H9 (cell line): Measurements from ENCODE around the gene PASD1. TPM values are rescaled to one million over a fixed set of nuclear protein-coding genes. Genes with fewer than 3 reads are reported as not detected.

Experiments
- DNase-seq: peaks from one replicate; pipeline ENCODE4 v3.0.0-alpha.2; 2017
- H2AFZ ChIP-seq: one replicate; pipeline ENCODE4 v1.6.1; 2013; ENCODE audit warnings: mild to moderate bottlenecking, low read length, control low read depth, moderate library complexity
- H2AK5ac ChIP-seq: 2 replicates; pipeline ENCODE4 v1.6.1; 2013; ENCODE audit warnings: low read length, control low read depth, mixed read lengths; ENCODE audit not compliant: insufficient read length
- H2BK120ac ChIP-seq: one replicate; pipeline ENCODE4 v1.6.1; 2013; ENCODE audit warnings: low read depth, mild to moderate bottlenecking, low read length, control low read depth, inconsistent platforms; ENCODE audit not compliant: poor library complexity, severe bottlenecking
- H2BK12ac ChIP-seq: 2 replicates; pipeline ENCODE4 v1.6.1; 2013; ENCODE audit warnings: low read length, control low read depth, mixed read lengths, low read depth; ENCODE audit not compliant: insufficient read length
- H2BK15ac ChIP-seq: 2 replicates; pipeline ENCODE4 v1.6.1; 2013; ENCODE audit warnings: low read depth, low read length, control low read depth
- H2BK20ac ChIP-seq: one replicate; pipeline ENCODE4 v1.6.1; 2013; ENCODE audit warnings: low read depth, mild to moderate bottlenecking, low read length, control low read depth, inconsistent platforms; ENCODE audit not compliant: poor library complexity, severe bottlenecking
- H2BK5ac ChIP-seq: 2 replicates; pipeline ENCODE4 v1.6.1; 2013; ENCODE audit warnings: low read length, control low read depth, mixed read lengths; ENCODE audit not compliant: insufficient read length
- H3K14ac ChIP-seq: 2 replicates; pipeline ENCODE4 v1.6.1; 2013; ENCODE audit warnings: low read length, control low read depth; ENCODE audit not compliant: insufficient read depth
- H3K18ac ChIP-seq: 2 replicates; pipeline ENCODE4 v1.6.1; 2013; ENCODE audit warnings: low read depth, mild to moderate bottlenecking, mixed read lengths, low read length, control low read depth; ENCODE audit not compliant: insufficient read length
- H3K23ac ChIP-seq: 2 replicates; pipeline ENCODE4 v1.6.1; 2013; ENCODE audit warnings: low read length, control low read depth, mixed read lengths, low read depth; ENCODE audit not compliant: insufficient read length
- H3K23me2 ChIP-seq: 2 replicates; pipeline ENCODE4 v1.6.1; 2013; ENCODE audit warnings: low read depth, mild to moderate bottlenecking, mixed read lengths, low read length, control low read depth; ENCODE audit not compliant: insufficient read length, poor library complexity, severe bottlenecking
- H3K27ac ChIP-seq: 2 replicates; pipeline ENCODE4 v1.5.1; 2013; ENCODE audit warnings: low read length, control low read depth, mixed read lengths, low read depth; ENCODE audit not compliant: insufficient read length
- H3K27me3 ChIP-seq: 2 replicates; pipeline ENCODE4 v1.6.1; 2013; ENCODE audit warnings: low read length, control low read depth, inconsistent platforms; ENCODE audit not compliant: insufficient read depth
- H3K4ac ChIP-seq: 2 replicates; pipeline ENCODE4 v1.6.1; 2013; ENCODE audit warnings: low read depth, mild to moderate bottlenecking, control low read depth, inconsistent platforms, low read length, moderate library complexity
- H3K4me1 ChIP-seq: 2 replicates; pipeline ENCODE4 v1.6.1; 2013; ENCODE audit warnings: low read length, control low read depth, inconsistent platforms; ENCODE audit not compliant: insufficient read depth
- H3K4me2 ChIP-seq: 2 replicates; pipeline ENCODE4 v1.6.1; 2013; ENCODE audit warnings: low read length, control low read depth, mixed read lengths; ENCODE audit not compliant: insufficient read length, insufficient read depth
- H3K56ac ChIP-seq: 2 replicates; pipeline ENCODE4 v1.6.1; 2013; ENCODE audit warnings: low read depth, mild to moderate bottlenecking, mixed read lengths, low read length, control low read depth; ENCODE audit not compliant: insufficient read length
- H3K79me1 ChIP-seq: 2 replicates; pipeline ENCODE4 v1.6.1; 2013; ENCODE audit warnings: low read depth, mild to moderate bottlenecking, moderate library complexity, low read length, control low read depth, inconsistent platforms; ENCODE audit not compliant: insufficient read depth, poor library complexity, severe bottlenecking
- H3K79me2 ChIP-seq: 2 replicates; pipeline ENCODE4 v1.6.1; 2013; ENCODE audit warnings: low read length, control low read depth, inconsistent platforms; ENCODE audit not compliant: insufficient read depth
- H3K9ac ChIP-seq: 2 replicates; pipeline ENCODE4 v1.6.1; 2013; ENCODE audit warnings: low read length, control low read depth, mixed read lengths; ENCODE audit not compliant: insufficient read length; ENCODE audit errors: extremely low read depth
- H3K9me3 ChIP-seq: one replicate; pipeline ENCODE4 v1.6.1; 2013; ENCODE audit warnings: low read depth, low read length, inconsistent platforms; ENCODE audit not compliant: control insufficient read depth
- H3T11ph ChIP-seq: one replicate; pipeline ENCODE4 v1.6.1; 2013; ENCODE audit warnings: mild to moderate bottlenecking, low read length, control low read depth, inconsistent platforms
- H4K20me1 ChIP-seq: one replicate; pipeline ENCODE4 v1.6.1; 2013; ENCODE audit not compliant: control insufficient read depth, insufficient read length, insufficient read depth
- H4K5ac ChIP-seq: 2 replicates; pipeline ENCODE4 v1.6.1; 2013; ENCODE audit warnings: low read depth, mild to moderate bottlenecking, mixed read lengths, low read length, control low read depth; ENCODE audit not compliant: insufficient read length
- H4K8ac ChIP-seq: replicated peaks from 2 replicates; pipeline ENCODE4 v1.6.1; 2013; ENCODE audit warnings: low read length, control low read depth, mixed read lengths, low read depth; ENCODE audit not compliant: insufficient read length
- H4K91ac ChIP-seq: 2 replicates; pipeline ENCODE4 v1.6.1; 2013; ENCODE audit warnings: low read depth, mild to moderate bottlenecking, moderate library complexity, mixed read lengths, low read length, control low read depth; ENCODE audit not compliant: insufficient read length
- H3K27ac Mint-ChIP-seq, 3 experiments: 2 replicates in 2 of 3; 3 replicates in 1 of 3; pipeline ENCODE4 v1.8.0; 2020 to 2021; ENCODE audit warnings: mixed read lengths in 3 of 3, mild to moderate bottlenecking in 1 of 3, moderate library complexity in 1 of 3
- H3K27me3 Mint-ChIP-seq: 2 replicates; pipeline ENCODE4 v1.8.0; 2021; ENCODE audit warnings: low read depth, mild to moderate bottlenecking, moderate library complexity, mixed read lengths
- H3K36me3 Mint-ChIP-seq, 3 experiments: 2 replicates in 2 of 3; 3 replicates in 1 of 3; pipeline ENCODE4 v1.8.0; 2020 to 2021; ENCODE audit warnings: low read depth in 3 of 3, mixed read lengths in 3 of 3; ENCODE audit not compliant: insufficient read depth in 1 of 3
- H3K4me1 Mint-ChIP-seq, 2 experiments: 2 replicates each; pipeline ENCODE4 v1.8.0; 2020; ENCODE audit warnings: mixed read lengths in 2 of 2
- H3K4me3 Mint-ChIP-seq, 2 experiments: 2 replicates in 1 of 2; 3 replicates in 1 of 2; pipeline ENCODE4 v1.8.0; 2020 to 2021; ENCODE audit warnings: mild to moderate bottlenecking in 2 of 2, mixed read lengths in 2 of 2, moderate library complexity in 1 of 2
- H3K9me3 Mint-ChIP-seq, 2 experiments: 2 replicates in 1 of 2; 3 replicates in 1 of 2; pipeline ENCODE4 v1.8.0; 2020; ENCODE audit warnings: mild to moderate bottlenecking in 2 of 2, mixed read lengths in 2 of 2, moderate library complexity in 1 of 2
- WGBS: extraction: QIAGEN DNeasy Blood & Tissue Kit; methylation state at CpG from one replicate; pipeline ENCODE4 v1.1.7; 2013; ENCODE audit warnings: missing lambda C conversion rate, low lambda C conversion rate, mixed read lengths; ENCODE audit not compliant: insufficient read length; ENCODE audit errors: extremely low coverage; 5-methylcytosine and 5-hydroxymethylcytosine counted together
- total RNA-seq: library from RNA; stranded (reverse); gene quantifications from 2 replicates; pipeline ENCODE4 v1.2.1, GENCODE V29; 2021
- TF ChIP-seq, protein P1 (sequence below): fragments of 200-600 bp; sonication (generic); conservative IDR thresholded peaks from 3 replicates; pipeline ENCODE4 v1.8.0; 2021; ENCODE audit warnings: antibody characterized with exemption, mild to moderate bottlenecking

PASD1 gene
- total RNA-seq, 1 experiment from 2014 or later = not detected

DNA sequence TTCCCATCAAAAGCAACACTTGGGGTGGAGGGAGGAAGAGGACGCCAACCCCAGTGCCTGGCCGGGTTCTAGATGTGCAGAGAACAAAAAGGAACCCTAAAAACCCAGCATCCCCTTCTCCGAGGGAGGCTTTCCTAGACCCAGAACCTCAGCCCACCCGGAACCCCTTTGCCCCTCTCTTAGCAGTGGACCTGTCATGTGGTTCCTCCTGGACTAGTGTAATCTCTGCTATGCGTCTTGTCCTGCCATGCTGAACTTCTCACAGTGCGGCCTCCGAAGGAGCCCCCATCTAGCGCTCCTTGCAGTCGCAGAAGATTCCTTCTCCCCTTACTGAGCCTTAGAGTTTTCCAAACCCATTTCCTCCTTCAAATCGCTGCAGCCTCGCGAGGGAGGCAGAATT, 130.6 kb downstream of the PASD1 start:
- no peak overlapping the region for H3K27ac ChIP-seq
- no peak overlapping the region for H2BK5ac ChIP-seq
- no peak overlapping the region for H3K56ac ChIP-seq
- H3K4me1 Mint-ChIP-seq = peaks cover 11% of the 10 kb centered on the region in 2 experiments
- TF ChIP-seq, protein P1, sequence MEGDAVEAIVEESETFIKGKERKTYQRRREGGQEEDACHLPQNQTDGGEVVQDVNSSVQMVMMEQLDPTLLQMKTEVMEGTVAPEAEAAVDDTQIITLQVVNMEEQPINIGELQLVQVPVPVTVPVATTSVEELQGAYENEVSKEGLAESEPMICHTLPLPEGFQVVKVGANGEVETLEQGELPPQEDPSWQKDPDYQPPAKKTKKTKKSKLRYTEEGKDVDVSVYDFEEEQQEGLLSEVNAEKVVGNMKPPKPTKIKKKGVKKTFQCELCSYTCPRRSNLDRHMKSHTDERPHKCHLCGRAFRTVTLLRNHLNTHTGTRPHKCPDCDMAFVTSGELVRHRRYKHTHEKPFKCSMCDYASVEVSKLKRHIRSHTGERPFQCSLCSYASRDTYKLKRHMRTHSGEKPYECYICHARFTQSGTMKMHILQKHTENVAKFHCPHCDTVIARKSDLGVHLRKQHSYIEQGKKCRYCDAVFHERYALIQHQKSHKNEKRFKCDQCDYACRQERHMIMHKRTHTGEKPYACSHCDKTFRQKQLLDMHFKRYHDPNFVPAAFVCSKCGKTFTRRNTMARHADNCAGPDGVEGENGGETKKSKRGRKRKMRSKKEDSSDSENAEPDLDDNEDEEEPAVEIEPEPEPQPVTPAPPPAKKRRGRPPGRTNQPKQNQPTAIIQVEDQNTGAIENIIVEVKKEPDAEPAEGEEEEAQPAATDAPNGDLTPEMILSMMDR = no peak
- H3K79me2 ChIP-seq = no peaks in the 10 kb centered on the region
- H2BK120ac ChIP-seq = no peak overlapping the region
- H4K5ac ChIP-seq = no peak overlapping the region
- no peaks in the 10 kb centered on the region for H3K79me1 ChIP-seq
- no peak overlapping the region for H3K18ac ChIP-seq
- H4K20me1 ChIP-seq = no peaks in the 10 kb centered on the region
- H2AK5ac ChIP-seq = no peak overlapping the region
- H4K91ac ChIP-seq = no peak overlapping the region
- peaks cover 36 to 50% of the 10 kb centered on the region in 2 experiments for H3K9me3 Mint-ChIP-seq
- whole genome bisulfite sequencing = no CpG with 5 or more reads among the region's 12 CpGs
- H3K14ac ChIP-seq = no peak overlapping the region
- no peaks in the 10 kb centered on the region for H3K23me2 ChIP-seq
- H3K9me3 ChIP-seq = peaks cover 58% of the 10 kb centered on the region
- no peak overlapping the region for H3K27ac Mint-ChIP-seq
- H3K4ac ChIP-seq = no peak overlapping the region
- no peak for DNase-seq
- no peak overlapping the region for H2BK12ac ChIP-seq
- H3K9ac ChIP-seq = no peak overlapping the region
- peak overlapping the region; percentile 50 to 66 for H3K4me3 Mint-ChIP-seq
- no peak overlapping the region for H2BK15ac ChIP-seq
- H3K27me3 ChIP-seq = no peaks in the 10 kb centered on the region
- H2BK20ac ChIP-seq = no peak overlapping the region
- H2AFZ ChIP-seq = no peak overlapping the region
- H3K36me3 Mint-ChIP-seq = peaks cover 0 to 5% (median 3%) of the 10 kb centered on the region in 3 experiments; a peak in 5 of 7 replicates
- H4K8ac ChIP-seq = no peak overlapping the region
- no peaks in the 10 kb centered on the region for H3K4me1 ChIP-seq
- no peak overlapping the region for H3K23ac ChIP-seq
- peak overlapping the region; percentile 28 for H3K4me2 ChIP-seq
- peaks cover 23% of the 10 kb centered on the region for H3K27me3 Mint-ChIP-seq
- no peak overlapping the region for H3T11ph ChIP-seq
